Activated CD4-positive, alpha-beta T cell treated with anti-CD3 and anti-CD28 coated beads for 4 hours (primary cell): Measurements from ENCODE around the gene IRF3.

ENCODE experiments used
- DNase-seq, 2 donors: peaks; one replicate each; pipeline ENCODE4 v3.0.0-alpha.2; 2020

Gene IRF3

DNA sequence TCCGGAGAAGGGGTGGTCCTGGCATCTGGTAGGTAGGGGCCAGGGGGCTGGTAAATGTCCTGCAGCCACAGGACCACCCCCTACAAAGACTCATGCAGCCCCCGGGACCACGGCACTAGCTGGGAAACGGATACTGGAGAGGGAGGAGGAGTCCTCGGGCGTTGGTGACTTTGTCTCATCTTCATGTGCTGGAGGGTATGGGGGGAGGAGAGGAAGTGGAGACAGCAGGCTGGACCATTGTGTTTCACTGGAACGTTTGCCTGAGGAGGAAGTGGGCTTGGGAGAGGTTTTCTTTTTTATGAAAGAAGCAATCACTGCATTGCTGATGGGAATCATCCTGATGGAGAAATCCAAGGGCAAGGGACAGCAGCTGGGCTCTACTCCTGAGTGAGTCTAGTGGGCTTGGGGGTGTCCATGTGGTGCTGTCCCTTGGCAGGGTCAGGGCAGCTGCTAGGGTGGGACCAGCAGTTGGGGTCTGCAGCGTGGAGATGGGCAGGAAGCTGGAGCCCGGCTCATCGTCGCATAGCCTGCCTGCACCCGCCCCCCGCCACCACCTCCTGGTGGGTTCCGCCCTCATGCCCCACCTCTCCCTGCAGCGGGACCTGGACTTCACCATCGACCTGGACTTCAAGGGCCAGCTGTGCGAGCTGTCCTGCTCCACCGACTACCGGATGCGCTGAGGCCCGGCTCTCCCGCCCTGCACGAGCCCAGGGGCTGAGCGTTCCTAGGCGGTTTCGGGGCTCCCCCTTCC is 22.1 kb upstream of the IRF3 start:
- no peak for DNase-seq

DNA sequence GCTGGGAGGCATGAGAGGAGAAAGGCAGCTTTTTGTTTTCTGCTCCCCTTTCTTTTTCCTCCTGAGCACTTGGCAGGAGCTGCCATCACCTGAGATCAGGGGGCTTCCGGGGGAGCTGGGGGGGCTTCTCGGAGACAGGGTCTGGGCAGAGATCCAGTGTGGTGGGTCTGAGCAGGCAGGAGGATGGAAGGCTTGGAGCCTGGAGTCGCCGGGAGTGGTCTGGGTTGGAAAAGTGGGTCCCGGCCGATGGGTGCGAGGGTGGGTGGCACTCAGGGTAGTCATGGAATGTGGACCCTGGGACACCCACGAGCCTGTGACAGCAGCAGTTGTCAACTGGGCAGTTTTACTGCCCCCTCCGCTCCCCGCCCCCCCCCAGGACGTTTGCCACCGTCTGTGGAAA is 21.5 kb upstream of the IRF3 start:
- DNase-seq: no peak

DNA sequence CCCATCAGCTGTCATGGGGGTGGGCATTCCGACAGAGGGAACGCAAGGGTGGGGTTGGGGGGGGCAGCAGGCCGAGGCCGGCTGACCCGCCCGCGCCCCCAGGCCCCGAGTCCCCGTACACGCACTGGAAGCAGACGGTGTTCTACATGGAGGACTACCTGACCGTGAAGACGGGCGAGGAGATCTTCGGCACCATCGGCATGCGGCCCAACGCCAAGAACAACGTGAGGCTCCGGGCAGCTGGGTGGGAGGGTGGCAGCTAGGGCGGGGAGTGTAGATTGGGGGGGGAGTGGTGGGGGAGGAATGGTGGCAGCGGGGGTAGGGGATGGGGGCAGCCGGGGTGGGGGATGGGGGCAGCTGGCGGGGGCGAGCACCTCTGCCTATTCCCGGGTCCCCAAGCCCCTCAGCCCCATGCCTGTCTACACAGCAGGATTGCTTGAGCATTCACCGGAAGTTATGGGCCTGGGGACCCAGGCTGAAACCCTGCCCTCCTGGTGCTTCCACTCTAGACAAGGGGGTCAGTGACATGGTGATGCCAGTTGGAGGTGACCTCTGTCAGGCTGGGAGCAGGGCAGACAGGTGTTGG is 20.9 kb upstream of the IRF3 start:
- DNase-seq: no peak

DNA sequence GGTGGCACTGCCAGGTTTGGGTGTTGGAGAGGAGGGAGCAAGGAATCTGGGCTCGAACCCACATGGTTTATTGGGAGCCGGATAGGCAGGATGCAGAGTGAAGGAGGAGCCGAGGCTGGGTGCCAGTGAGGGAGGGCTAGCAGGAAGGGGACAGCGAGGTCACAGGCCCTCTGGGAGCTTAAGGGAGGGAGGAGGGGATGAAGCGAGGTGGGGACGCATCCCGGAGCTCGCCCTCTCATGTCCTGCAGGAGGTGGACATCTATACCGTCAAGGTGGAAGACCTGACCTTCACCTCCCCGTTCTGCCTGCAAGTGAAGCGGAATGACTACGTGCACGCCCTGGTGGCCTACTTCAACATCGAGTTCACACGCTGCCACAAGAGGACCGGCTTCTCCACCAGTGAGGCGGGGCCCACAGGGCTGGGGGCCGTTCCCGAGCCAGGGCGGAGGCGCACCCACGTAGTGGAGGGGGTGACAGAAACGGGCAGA is 20.2 kb upstream of the IRF3 start:
- DNase-seq: no peak

DNA sequence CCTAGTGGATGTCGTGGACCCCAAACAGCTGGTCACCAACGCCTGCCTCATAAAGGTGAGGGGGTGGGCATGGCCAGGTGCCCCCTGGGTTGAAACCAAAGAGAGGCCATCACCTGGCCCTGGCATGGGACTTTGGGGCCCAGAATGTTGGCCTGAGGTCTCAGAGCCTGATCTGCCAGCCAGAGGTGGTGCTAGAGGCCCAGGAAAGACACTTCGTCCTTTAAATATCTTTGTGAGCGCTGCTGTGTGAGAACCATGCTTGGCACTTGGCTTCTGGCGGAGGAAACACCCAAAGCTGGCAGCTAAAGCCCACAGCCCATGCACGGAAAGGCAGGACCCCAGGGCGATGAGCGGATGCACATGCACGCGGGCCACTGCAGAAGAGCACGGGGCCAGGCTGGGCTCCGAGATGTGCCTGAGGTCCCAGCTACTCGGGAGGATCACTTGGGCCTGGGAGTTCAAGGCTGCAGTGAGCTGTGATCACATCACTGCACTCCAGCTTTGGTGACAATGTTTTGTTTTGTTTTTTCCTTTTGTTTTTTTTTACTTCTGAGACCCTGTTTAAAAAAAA is 19.4 kb upstream of the IRF3 start:
- DNase-seq: no peak

DNA sequence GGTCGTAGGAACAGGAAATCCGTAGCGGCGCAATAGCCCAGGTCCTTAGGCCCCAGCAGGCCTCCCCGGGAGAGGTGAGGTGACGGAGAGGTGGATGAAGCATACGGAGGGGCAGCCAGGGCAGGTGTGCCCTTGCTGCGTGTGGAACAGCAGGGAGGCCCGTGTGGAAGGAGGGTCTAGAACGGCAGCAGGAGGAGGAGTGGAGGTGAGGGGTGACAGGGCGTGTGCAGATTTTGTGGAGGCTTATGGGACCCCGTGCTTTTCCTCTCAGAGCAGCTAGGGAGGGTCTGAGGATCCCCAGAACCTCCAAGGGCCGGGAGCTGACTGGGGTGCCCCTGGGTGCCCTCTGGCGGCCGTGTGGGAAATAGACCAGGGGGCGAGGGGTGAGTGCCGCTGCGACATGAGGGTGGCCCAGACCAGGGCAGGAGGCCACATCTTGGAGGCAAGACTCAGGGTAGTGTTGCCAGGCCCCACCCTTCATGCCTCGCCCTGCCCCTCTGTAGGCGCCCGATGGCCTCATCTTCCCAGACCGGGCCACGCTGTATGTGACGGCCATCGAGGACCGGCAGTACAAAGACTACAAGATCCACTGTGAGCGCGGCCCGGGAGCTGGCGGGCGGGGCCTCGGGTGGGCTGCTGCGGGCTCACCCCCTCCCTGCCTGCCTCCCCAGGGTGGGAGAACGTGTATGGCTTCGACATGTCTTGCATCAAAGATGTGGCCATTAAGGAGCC is 18.8 kb upstream of the IRF3 start:
- peak in 1 of 2 donors; percentile 33 for DNase-seq

DNA sequence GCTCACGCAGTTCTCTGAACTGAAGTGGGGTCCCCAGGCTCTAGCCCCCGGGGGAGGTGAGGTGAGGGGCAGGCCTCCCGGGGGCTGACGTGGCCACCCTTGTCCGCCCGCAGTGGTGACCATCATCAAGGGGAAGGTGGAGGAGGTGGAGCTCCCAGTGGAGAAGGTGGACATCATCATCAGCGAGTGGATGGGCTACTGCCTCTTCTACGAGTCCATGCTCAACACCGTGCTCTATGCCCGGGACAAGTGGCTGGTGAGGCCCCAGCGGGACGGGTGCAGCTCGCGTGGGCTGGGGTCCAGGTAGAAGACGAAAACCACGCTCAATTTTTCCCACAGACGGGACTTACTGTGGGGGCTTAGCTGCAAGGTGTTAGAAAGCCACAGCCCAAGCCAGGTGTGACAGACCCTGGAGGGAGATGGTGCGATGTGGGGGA is 18.2 kb upstream of the IRF3 start:
- DNase-seq: no peak

DNA sequence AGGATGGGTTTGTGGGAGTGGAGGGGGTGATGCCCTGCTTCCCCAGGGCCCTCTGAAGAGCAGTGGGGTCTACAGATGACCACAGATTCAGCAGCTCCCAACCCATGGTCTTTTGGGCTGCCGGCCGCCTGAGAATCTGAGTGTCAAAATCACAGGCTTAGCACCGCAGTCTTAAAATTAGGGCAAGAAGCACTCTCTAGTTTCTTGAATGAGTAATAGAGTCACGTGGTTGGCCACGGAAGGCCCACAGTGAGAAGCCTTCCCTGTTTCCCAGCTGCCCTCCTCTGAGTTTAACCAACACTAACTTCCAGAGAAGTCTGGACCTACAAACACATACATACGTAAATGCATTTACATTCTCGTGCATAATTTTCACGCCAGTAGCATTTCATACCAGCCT is 16.6 kb upstream of the IRF3 start:
- no peak for DNase-seq

DNA sequence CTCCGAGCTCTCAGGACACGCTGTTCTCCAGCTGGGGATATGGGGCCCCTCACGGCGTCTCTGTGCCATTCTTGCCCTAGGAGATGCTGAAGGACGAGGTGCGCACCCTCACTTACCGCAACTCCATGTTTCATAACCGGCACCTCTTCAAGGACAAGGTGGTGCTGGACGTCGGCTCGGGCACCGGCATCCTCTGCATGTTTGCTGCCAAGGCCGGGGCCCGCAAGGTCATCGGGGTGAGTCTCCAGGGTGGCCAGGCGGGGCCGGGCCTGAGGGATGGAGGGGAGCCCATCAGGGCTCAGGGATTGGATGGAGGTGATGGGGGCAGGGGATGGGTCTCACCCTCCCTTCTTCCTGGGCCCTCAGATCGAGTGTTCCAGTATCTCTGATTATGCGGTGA is 16.2 kb upstream of the IRF3 start:
- DNase-seq: no peak

DNA sequence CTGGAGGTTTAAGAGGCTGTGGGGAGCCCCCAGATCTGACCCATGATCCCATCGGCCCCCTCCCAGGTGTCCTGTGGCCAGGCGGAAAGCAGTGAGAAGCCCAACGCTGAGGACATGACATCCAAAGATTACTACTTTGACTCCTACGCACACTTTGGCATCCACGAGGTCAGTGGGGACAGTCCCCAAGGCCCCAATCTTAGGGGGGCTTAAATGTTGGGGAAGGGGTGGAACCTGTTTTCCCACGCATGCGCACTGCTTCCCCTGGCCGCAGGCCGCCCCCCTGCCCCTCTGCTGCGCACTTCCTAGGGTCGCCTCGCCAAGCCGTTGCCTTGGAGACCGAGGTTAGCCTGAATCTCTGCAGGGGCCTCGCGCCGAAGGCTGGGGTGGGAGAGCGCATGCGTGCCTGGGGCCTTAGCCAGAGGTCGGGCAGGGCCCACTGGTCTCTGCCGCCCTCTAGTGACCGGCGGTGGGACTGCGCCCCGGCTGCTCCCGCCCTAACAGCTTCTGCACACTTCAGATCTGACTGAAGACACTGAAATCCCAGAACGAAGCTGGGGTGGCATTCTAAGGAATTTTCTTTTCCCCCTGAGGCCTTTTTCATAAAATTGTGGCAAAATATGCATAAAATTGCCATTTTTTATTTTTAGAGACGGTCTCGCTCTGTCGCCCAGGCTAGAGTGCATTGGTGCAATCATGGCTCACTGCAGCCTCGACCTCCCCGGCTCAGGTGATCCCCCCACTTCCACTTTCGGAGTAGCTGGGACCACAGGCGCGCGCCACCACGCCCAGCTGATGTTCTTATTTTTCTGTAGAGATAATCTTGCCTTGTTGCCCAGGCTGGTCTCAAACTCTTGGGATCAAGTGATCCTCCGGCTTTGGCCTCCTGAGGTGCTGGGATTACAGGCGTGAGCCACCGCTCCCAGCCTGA is 15.0 kb upstream of the IRF3 start:
- DNase-seq: peak; percentile 89 to 95

DNA sequence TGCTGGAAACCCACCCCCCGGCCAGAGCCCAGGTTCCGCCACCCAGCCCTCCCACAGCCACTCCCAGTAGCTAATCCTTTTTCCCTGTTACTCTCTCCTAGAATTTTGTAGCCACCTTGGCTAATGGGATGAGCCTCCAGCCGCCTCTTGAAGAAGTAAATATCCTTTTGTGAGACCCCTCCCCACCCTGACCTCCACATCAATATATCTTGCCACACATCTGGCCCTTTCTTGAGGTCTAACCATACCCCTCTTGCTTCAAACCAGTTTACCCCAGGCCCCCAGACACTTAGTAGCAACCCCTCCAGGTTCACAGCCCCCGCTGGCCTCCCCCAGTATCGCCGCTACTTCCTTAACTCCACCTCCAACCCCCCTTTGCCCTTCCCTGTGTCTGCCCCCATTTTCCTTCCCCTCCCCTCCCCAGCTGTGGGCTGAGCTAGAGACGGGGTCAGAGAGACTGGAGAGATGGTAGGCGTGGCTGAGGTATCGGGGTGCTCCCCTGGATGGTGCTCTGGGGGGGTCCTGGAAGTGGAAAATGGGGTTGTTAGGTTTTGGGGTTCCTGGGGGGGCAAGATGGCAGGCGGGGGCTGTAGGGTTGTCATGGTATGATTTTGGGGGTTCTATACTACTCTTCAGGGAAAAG is 14.2 kb upstream of the IRF3 start:
- no peak for DNase-seq

DNA sequence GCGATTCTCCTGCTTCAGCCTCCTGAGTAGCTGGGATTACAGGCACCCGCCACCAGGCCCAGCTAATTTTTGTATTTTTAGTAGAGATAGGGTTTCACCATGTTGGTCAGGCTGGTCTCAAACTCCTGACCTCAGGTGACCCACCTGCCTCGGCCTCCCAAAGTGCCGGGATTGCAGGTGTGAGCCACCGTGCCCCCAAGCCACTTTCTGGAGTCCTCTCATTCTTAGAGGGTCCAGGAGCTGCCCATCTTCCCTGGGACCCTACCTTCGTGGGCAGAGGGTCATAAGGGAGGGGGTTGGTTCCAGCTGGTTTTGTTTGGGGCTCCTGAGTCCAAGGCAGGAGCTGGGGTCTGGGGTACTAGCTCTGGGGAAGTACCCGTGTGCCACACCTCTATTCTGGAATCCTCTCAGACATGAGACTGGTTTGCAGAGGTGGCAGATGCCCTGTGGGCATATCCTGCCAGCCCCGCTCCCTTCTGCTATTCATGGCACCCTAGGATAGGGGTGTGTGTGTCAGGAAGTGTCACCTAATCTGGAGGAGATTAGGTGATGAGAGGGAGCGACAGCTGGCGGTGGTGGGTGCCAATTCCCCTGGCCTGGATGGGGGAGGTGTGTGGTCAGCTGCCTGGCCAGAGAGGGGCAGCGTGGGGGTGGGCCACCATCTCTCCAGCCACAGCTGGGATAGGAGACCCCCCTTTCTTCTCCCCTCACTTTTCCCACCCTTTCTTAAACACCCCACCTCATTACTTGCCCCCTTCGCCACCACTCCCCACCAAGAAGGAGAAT is 13.5 kb upstream of the IRF3 start:
- no peak for DNase-seq

DNA sequence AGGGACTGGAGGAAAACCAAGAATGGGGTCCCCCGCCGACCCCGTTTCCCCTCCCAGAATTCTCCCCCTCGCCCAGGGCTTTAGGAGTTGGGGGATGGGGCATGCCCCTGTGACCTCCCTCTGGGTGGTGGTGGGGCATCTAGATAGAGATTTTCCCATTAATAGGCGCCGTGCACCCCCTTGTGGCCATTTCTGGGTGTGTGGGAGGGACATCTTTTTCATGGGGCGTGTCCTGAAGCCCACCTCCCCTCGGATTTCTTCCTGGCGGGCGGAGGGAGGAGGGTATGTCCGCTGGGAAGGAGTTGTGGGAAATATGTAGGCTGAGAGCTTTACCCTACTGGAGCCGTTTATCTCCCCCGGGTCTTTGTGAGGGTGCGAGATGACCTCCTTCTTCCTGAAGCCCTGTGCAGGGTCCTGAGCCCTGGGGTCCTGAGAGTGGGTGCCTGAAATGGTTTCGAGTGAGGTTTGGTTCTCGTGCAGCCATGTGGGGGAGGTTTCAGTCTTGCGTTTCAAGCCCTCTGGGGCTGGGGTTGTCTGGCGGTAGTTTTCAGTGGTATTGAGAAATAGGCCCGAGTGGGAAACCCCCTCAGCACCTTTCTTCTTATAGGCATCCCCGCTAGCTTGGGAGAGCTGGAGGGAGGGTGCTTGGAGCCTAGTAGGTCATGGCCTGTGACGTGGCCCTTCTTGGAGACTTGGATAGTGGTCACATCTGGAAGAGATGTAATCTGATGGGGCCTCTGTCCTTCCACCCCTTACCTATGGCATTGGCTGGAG is 12.4 kb upstream of the IRF3 start:
- DNase-seq: peak; percentile 76 to 84

DNA sequence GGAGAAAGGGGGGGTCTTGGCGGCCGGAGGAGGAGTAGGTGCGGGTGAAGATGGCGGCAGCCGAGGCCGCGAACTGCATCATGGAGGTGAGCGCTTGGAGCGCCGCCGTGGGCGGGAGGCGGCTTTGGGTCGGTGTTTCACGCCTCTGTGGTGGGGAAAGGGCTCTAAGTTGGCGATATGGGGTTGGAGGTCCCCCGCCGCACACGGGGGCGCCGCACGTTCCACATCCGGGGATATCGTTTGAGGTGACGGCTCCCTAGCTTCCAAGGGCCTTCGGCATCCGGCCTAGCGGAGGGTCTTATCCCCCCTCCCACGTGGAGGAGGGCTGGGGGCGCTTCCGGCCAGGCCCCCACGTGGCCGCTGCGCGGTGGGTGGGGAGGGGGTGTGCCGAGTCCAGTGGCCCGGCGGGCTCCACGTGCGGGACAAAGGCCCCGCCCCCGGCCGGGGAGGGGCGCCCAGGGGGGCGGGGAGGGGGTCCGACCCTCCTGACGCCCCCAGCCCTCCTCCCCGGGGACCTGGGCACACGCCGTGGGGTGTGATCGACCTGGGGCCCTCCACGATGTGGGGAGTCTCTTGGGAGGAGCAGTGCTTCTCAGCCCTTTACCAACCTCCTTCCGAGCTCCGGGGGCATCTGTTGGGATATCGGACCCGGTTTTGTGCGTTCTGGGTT is 11.7 kb upstream of the IRF3 start, which contains the start of gene PRMT1:
PRMT1 (plus strand) TSS at position 41 of the 670 bp plus-strand sequence; CDS start at position 51, 10 bp downstream.
- DNase-seq: peak; percentile 45 to 55

DNA sequence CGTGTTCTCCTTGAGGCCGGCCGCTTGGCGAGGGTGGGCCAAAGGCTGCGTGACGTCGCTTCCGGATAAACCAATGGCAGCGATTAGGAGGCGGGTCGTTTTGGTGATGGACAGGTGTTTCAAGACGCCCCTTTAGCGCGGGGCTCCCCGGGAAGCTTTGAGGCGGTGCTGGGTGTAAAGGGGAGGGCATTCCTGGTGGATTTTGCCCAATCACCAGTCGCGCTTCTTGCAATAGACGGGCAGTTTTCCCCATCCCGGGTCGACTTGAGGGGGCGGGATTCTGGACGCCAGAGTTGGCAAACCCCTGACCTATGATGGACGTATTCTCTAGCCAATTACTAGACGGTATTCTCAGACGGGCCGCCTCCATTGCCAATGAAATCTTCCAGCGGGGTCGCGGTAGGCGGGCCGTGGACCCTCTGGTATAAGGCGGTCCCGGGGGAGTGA is 11.2 kb upstream of the IRF3 start:
- DNase-seq: peak; percentile 98

DNA sequence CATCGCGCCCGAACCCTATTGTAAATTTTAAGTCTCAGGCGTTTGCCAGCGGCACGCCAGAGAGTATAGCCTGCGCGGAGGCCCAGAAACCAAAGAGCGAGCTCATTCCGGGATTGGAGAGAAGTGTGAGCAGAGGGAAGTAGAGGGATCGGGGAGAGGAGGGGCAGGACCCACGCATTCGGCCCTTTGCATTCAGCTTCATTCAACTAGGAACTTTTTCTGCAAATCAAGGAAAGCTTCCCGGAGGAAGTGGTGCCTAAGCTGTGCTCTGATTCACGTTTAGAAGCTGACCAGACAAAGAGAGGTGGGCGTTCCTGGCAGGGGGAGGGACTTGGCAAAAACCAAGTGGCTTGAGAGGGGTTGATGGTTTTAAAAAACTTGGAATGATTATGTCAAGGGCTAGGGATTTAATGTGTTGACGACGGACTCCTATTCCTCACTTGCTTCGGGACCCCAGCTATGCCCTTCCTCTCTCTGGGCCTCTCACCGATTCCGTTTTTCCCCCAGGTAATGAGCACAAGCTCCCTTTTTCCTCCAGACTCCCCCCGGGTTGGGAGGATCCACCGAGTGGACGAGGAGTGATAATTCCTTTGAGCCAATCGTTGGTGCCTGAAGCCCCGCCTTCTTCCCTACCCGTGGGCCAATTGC is 10.6 kb upstream of the IRF3 start:
- no peak for DNase-seq

DNA sequence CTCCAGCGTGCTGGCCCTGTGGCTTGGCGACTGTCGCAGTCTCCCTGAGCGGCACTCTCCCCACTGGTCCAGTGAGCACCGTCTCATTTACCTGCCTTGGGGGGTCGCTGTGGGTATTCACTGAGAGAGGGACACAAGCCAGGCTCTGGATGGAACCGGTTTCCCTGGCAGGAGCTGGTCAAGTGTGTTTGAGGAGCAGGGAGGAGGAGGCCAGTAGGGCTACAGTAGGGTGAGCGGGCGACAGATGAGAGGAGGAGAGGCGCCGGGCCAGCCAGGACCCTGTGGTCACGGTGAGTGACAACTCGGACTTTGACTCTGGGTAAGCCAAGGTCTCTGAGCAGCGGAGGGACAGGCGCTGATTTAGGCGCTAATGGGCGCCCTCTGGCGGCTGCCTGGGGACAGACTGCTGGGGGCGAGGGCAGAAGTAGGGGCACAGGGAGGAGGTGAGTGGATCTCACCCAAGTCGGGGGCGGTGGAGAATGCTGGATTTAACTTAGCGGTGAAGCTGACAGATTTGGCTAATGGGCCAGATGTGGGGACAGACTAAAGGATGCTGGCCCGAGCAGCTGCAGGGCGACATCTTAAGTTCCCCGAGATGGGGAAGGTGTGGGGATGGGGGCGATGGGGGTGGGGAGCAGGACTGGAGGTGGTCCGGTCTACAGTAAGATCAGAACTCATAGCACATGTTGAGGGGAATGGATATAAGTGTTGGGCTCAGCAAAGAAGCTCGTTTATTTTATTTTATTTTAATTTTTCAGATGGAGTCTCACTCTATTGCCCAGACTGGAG is 6.7 kb upstream of the IRF3 start:
- DNase-seq: peak; percentile 72 to 78

DNA sequence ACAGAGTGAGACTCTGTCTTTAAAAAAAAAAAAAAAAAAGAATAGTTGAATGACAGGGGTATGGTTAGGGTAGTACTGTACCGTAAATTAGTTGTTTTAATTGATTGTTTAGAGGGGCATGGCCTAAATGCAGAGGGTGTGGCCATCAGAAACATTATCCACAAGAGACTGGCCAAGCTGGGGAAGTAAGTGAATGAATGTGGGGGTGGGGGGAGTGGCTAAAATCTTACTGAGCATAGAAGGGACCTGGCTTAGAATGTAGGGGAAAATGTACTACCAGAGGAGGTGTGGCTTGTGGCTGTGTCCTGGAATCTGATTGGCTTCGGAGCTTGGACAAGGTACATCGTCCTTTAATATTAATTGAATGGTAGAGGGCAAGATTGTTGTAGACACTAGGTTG is 3.9 kb upstream of the IRF3 start:
- DNase-seq: no peak
